SH-SY5Y (cell line): ENCODE results near the gene COQ8A.

Source experiments
- GATA2 ChIP-seq: IDR thresholded peaks from 2 replicates; pipeline ENCODE4 v1.6.1; 2011; ENCODE audit warnings: mild to moderate bottlenecking, low read depth, low read length
- GATA3 ChIP-seq: IDR thresholded peaks from 2 replicates; pipeline ENCODE4 v1.6.1; 2011; ENCODE audit warnings: low read depth, mild to moderate bottlenecking, low read length, moderate library complexity

DNA sequence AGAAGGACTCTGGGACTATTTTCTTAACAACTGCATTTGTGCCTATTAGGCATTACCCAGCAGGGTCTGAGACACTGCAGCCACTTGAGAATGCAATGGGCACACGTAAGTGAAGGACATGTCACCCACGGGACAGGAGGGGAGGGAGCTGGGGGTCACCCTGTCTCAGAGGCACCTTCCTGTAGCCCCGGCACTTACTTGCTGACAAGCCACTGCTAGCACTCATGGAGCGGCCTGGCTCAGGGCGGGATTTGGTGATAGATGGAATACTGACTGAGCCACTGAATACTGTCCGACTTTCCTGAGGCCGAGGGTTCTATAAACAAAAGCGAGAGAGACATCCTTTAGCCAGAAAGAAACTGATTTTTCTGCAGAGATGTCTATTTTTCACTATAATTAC, 64.7 kb downstream of the COQ8A start:
- TF ChIP-seq GATA2 = no peak
- TF ChIP-seq GATA3 = no peak
